Endothelial cell (in vitro differentiated cells): Measurements from ENCODE around the gene RUFY1. TPM values are rescaled to one million over a fixed set of nuclear protein-coding genes. Genes with fewer than 3 reads are reported as not detected.
"Not testable (repeated sequence)": the region's sequence is repeated elsewhere in the genome, so short reads cannot be mapped to it uniquely, and the experiment has no call there.

Source experiments
- DNase-seq: peaks from one replicate; pipeline ENCODE4 v3.0.0; 2021; ENCODE audit warnings: low spot score
- H3K27ac Mint-ChIP-seq: one replicate; pipeline ENCODE4 v1.8.0; 2021; ENCODE audit warnings: mixed read lengths, inconsistent platforms; ENCODE audit not compliant: unreplicated experiment
- H3K27me3 Mint-ChIP-seq: one replicate; pipeline ENCODE4 v1.8.0; 2021; ENCODE audit warnings: mild to moderate bottlenecking, moderate library complexity, mixed read lengths, inconsistent platforms; ENCODE audit not compliant: unreplicated experiment
- H3K36me3 Mint-ChIP-seq: one replicate; pipeline ENCODE4 v1.8.0; 2021; ENCODE audit warnings: mild to moderate bottlenecking, low read depth, mixed read lengths, inconsistent platforms; ENCODE audit not compliant: unreplicated experiment
- H3K4me1 Mint-ChIP-seq: one replicate; pipeline ENCODE4 v1.8.0; 2021; ENCODE audit warnings: mild to moderate bottlenecking, mixed read lengths, inconsistent platforms; ENCODE audit not compliant: unreplicated experiment
- H3K4me3 Mint-ChIP-seq: one replicate; pipeline ENCODE4 v1.8.0; 2021; ENCODE audit warnings: mild to moderate bottlenecking, mixed read lengths, inconsistent platforms; ENCODE audit not compliant: unreplicated experiment
- H3K9me3 Mint-ChIP-seq: one replicate; pipeline ENCODE4 v1.8.0; 2021; ENCODE audit warnings: mixed read lengths, inconsistent platforms; ENCODE audit not compliant: unreplicated experiment
- CTCF ChIP-seq: fragments of 200-600 bp; sonication (generic); IDR thresholded peaks from one replicate; pipeline ENCODE4 v1.5.0; 2021; ENCODE audit warnings: antibody characterized with exemption; ENCODE audit not compliant: unreplicated experiment
- total RNA-seq: library from RNA; stranded (reverse); fragmentation: NEBNext Ultra II Directional; extraction: Animal tissue kit (Norgen Biotek cat#: 25700); gene quantifications from one replicate; pipeline ENCODE4 v1.2.1, GENCODE V29; 2021; ENCODE audit not compliant: unreplicated experiment

RUFY1 gene
- total RNA-seq, 1 donor from 2014 or later, result 30.5 TPM

GRCh38 chr5:179505636-179506261 lies 44.6 kb upstream of the RUFY1 start:
- TF ChIP-seq CTCF, result no peak
- Mint-ChIP-seq H3K4me1 (no peaks in the 10 kb centered on the region), H3K4me3 (no peak overlapping the region), H3K9me3 (no peaks in the 10 kb centered on the region), H3K27me3 (peaks cover 2% of the 10 kb centered on the region), H3K27ac (no peak overlapping the region), H3K36me3 (no peaks in the 10 kb centered on the region)
- DNase-seq, result no peak

GRCh38 chr5:179509239-179509638 lies 41.1 kb upstream of the RUFY1 start:
- DNase-seq, result no peak
- H3K4me3 Mint-ChIP-seq, result no peak overlapping the region
- H3K4me1 Mint-ChIP-seq, result peaks cover 2% of the 10 kb centered on the region
- H3K27ac Mint-ChIP-seq, result no peak overlapping the region
- no peaks in the 10 kb centered on the region for H3K36me3 Mint-ChIP-seq
- TF ChIP-seq CTCF, result no peak
- peaks cover 2% of the 10 kb centered on the region for H3K27me3 Mint-ChIP-seq
- no peaks in the 10 kb centered on the region for H3K9me3 Mint-ChIP-seq

GRCh38 chr5:179509845-179510244 lies 40.5 kb upstream of the RUFY1 start:
- Mint-ChIP-seq H3K9me3 (no peaks in the 10 kb centered on the region), H3K4me1 (peaks cover 2% of the 10 kb centered on the region), H3K27me3 (peaks cover 2% of the 10 kb centered on the region), H3K36me3 (no peaks in the 10 kb centered on the region), H3K27ac (no peak overlapping the region), H3K4me3 (no peak overlapping the region)
- no peak for DNase-seq
- TF ChIP-seq CTCF, result no peak

- Mint-ChIP-seq H3K9me3 (no peaks in the 10 kb centered on the region), H3K27me3 (peaks cover 2% of the 10 kb centered on the region), H3K4me1 (peaks cover 2% of the 10 kb centered on the region), H3K27ac (no peak overlapping the region), H3K36me3 (no peaks in the 10 kb centered on the region), H3K4me3 (no peak overlapping the region)
- no peak for DNase-seq
- TF ChIP-seq CTCF, result no peak
Observed at GRCh38 chr5:179512452-179513000, 37.8 kb upstream of the RUFY1 start.

DNA sequence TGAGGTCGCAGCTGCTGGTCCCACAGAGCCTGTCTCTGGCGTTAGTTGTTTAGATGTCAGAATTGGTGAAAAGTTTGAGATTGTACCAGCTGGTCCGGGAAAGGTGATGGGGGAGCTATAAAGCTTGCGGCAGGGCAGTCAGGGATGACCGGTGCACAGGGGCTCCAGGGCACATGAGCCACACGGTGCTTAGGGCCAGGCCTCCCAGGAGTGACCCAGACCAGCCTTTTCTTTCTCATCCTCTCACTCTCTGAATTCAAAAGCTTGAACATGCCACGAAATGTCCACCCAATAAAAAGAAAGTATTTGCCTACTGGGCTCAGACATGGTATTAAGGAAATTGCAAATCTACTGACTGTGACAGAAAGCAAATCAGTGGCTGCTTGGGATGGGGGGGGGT lies 34.9 kb upstream of the RUFY1 start:
- H3K36me3 Mint-ChIP-seq, H3K27ac Mint-ChIP-seq, H3K9me3 Mint-ChIP-seq, H3K4me1 Mint-ChIP-seq, DNase-seq, H3K27me3 Mint-ChIP-seq, H3K4me3 Mint-ChIP-seq: not testable (repeated sequence)
